Osteocyte (in vitro differentiated cells): ENCODE data around the gene THY1. TPM values are rescaled to one million over a fixed set of nuclear protein-coding genes. Genes with fewer than 3 reads are reported as not detected.
"Not testable (repeated sequence)": the region's sequence is repeated elsewhere in the genome, so short reads cannot be mapped to it uniquely, and the experiment has no call there.

Experiments
- DNase-seq: peaks from one replicate; pipeline ENCODE4 v3.0.0; 2021; ENCODE audit warnings: mixed read lengths; ENCODE audit not compliant: unreplicated experiment; ENCODE audit errors: extremely low spot score
- H3K27ac Mint-ChIP-seq: one replicate; pipeline ENCODE4 v1.8.0; 2021; ENCODE audit warnings: mild to moderate bottlenecking, mixed read lengths; ENCODE audit not compliant: unreplicated experiment
- H3K27me3 Mint-ChIP-seq: one replicate; pipeline ENCODE4 v1.8.0; 2021; ENCODE audit warnings: mixed read lengths; ENCODE audit not compliant: unreplicated experiment
- H3K36me3 Mint-ChIP-seq: one replicate; pipeline ENCODE4 v1.8.0; 2021; ENCODE audit warnings: mixed read lengths; ENCODE audit not compliant: unreplicated experiment
- H3K4me1 Mint-ChIP-seq: one replicate; pipeline ENCODE4 v1.8.0; 2021; ENCODE audit warnings: mixed read lengths; ENCODE audit not compliant: unreplicated experiment
- H3K4me3 Mint-ChIP-seq: one replicate; pipeline ENCODE4 v1.8.0; 2021; ENCODE audit warnings: mild to moderate bottlenecking, moderate library complexity, mixed read lengths; ENCODE audit not compliant: unreplicated experiment
- H3K9me3 Mint-ChIP-seq: one replicate; pipeline ENCODE4 v1.8.0; 2021; ENCODE audit warnings: mixed read lengths; ENCODE audit not compliant: unreplicated experiment
- total RNA-seq: library from RNA; stranded (reverse); gene quantifications from 2 replicates; pipeline ENCODE4 v1.2.1, GENCODE V29; 2021
- TF ChIP-seq, protein P1 (sequence below): fragments of 200-600 bp; sonication (generic); IDR thresholded peaks from 2 replicates; pipeline ENCODE4 v1.5.0; 2021; ENCODE audit warnings: antibody characterized with exemption, mild to moderate bottlenecking, moderate library complexity

THY1 gene
- total RNA-seq, 1 donor from 2014 or later, result 14.0 TPM

- H3K4me1 Mint-ChIP-seq, result peaks cover 3% of the 10 kb centered on the region
- no peak overlapping the region for H3K4me3 Mint-ChIP-seq
- H3K9me3 Mint-ChIP-seq, result peaks cover 8% of the 10 kb centered on the region
- no peaks in the 10 kb centered on the region for H3K36me3 Mint-ChIP-seq
- TF ChIP-seq, protein P1, sequence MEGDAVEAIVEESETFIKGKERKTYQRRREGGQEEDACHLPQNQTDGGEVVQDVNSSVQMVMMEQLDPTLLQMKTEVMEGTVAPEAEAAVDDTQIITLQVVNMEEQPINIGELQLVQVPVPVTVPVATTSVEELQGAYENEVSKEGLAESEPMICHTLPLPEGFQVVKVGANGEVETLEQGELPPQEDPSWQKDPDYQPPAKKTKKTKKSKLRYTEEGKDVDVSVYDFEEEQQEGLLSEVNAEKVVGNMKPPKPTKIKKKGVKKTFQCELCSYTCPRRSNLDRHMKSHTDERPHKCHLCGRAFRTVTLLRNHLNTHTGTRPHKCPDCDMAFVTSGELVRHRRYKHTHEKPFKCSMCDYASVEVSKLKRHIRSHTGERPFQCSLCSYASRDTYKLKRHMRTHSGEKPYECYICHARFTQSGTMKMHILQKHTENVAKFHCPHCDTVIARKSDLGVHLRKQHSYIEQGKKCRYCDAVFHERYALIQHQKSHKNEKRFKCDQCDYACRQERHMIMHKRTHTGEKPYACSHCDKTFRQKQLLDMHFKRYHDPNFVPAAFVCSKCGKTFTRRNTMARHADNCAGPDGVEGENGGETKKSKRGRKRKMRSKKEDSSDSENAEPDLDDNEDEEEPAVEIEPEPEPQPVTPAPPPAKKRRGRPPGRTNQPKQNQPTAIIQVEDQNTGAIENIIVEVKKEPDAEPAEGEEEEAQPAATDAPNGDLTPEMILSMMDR, result no peak
- peaks cover 38% of the 10 kb centered on the region for H3K27me3 Mint-ChIP-seq
- DNase-seq, result no peak
- no peak overlapping the region for H3K27ac Mint-ChIP-seq
Observed at GRCh38 chr11:119406005-119406404, 17.0 kb downstream of the THY1 start.

- H3K9me3 Mint-ChIP-seq, result peaks cover 14% of the 10 kb centered on the region
- not testable (repeated sequence) for H3K27ac Mint-ChIP-seq, H3K4me3 Mint-ChIP-seq
Observed at GRCh38 chr11:119405448-119405847, 17.5 kb downstream of the THY1 start.

GRCh38 chr11:119404872-119405271 is 18.1 kb downstream of the THY1 start:
- Mint-ChIP-seq H3K4me3 (no peak overlapping the region), H3K9me3 (peaks cover 17% of the 10 kb centered on the region), H3K36me3 (no peaks in the 10 kb centered on the region), H3K27ac (no peak overlapping the region), H3K27me3 (peaks cover 42% of the 10 kb centered on the region), H3K4me1 (peaks cover 3% of the 10 kb centered on the region)
- no peak for DNase-seq
- TF ChIP-seq, protein P1, result no peak

More at GRCh38 chr11:119405448-119405847, 17.5 kb downstream of the THY1 start:
- peak; percentile 51 for DNase-seq
- H3K36me3 Mint-ChIP-seq, H3K4me1 Mint-ChIP-seq: not testable (repeated sequence)
- H3K27me3 Mint-ChIP-seq, result peaks cover 43% of the 10 kb centered on the region

GRCh38 chr11:119403021-119403420 is 20.0 kb downstream of the THY1 start:
- Mint-ChIP-seq H3K9me3 (peaks cover 32% of the 10 kb centered on the region), H3K4me3 (no peak overlapping the region), H3K27ac (no peak overlapping the region), H3K36me3 (no peaks in the 10 kb centered on the region), H3K27me3 (peaks cover 48% of the 10 kb centered on the region), H3K4me1 (peaks cover 3% of the 10 kb centered on the region)
- DNase-seq, result peak; percentile 62
- TF ChIP-seq, protein P1, result no peak

GRCh38 chr11:119402470-119402869 is 20.5 kb downstream of the THY1 start:
- H3K27me3 Mint-ChIP-seq, result peaks cover 52% of the 10 kb centered on the region
- peak; percentile 68 for DNase-seq
- TF ChIP-seq, protein P1, result no peak
- H3K4me3 Mint-ChIP-seq, result no peak overlapping the region
- H3K4me1 Mint-ChIP-seq, result peaks cover 3% of the 10 kb centered on the region
- H3K36me3 Mint-ChIP-seq, result no peaks in the 10 kb centered on the region
- no peak overlapping the region for H3K27ac Mint-ChIP-seq
- peaks cover 37% of the 10 kb centered on the region for H3K9me3 Mint-ChIP-seq

DNA sequence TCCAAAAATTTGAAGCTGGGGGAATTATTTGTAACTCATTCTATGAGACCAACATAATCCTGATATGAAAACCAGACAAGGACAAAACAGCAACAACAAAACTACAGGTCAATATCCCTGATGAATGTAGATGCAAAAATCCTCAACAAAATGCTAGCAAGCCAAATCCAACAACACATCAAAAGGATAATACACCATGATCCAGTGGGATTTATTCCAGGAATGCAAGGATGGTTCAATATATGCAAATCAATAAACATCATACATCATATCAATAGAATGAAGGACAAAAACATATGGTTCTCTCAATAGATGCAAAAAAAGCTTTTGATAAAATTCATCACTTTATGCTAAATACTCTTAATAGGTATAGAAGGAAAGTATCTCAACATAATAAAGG is 22.1 kb downstream of the THY1 start:
- Mint-ChIP-seq H3K9me3 (peaks cover 37% of the 10 kb centered on the region), H3K36me3 (no peaks in the 10 kb centered on the region), H3K4me3 (no peak overlapping the region), H3K27me3 (peaks cover 55% of the 10 kb centered on the region), H3K4me1 (peaks cover 3% of the 10 kb centered on the region), H3K27ac (no peak overlapping the region)
- DNase-seq, result no peak
- TF ChIP-seq, protein P1, result no peak
